Hepatocyte (in vitro differentiated cells): ENCODE measurements around the gene EXOC2. TPM values are rescaled to one million over a fixed set of nuclear protein-coding genes. Genes with fewer than 3 reads are reported as not detected.

Source experiments
- DNase-seq: peaks from one replicate; pipeline ENCODE4 v3.0.0-alpha.2; 2016; ENCODE audit warnings: low spot score
- H2AFZ ChIP-seq: fragments of 200-600 bp; sonication (generic); 2 replicates; pipeline ENCODE4 v1.6.0; 2016; ENCODE audit warnings: antibody characterized with exemption, mild to moderate bottlenecking
- H3K27ac ChIP-seq: fragments of 200-600 bp; sonication (generic); 2 replicates; pipeline ENCODE4 v1.5.1; 2016; ENCODE audit warnings: mild to moderate bottlenecking
- H3K27me3 ChIP-seq: fragments of 200-600 bp; sonication (generic); 2 replicates; pipeline ENCODE4 v1.6.1; 2016
- H3K36me3 ChIP-seq: fragments of 200-600 bp; sonication (generic); replicated peaks from 2 replicates; pipeline ENCODE4 v1.5.1; 2016; ENCODE audit warnings: low read depth; ENCODE audit not compliant: insufficient read depth
- H3K4me1 ChIP-seq: fragments of 200-600 bp; sonication (generic); 2 replicates; pipeline ENCODE4 v1.5.1; 2016; ENCODE audit warnings: mild to moderate bottlenecking, moderate library complexity; ENCODE audit not compliant: insufficient read depth
- H3K4me2 ChIP-seq: fragments of 200-600 bp; sonication (generic); 2 replicates; pipeline ENCODE4 v1.6.0; 2016
- H3K4me3 ChIP-seq: fragments of 200-600 bp; sonication (generic); 2 replicates; pipeline ENCODE4 v1.5.1; 2016; ENCODE audit warnings: mild to moderate bottlenecking
- H3K79me2 ChIP-seq: fragments of 200-600 bp; sonication (generic); 2 replicates; pipeline ENCODE4 v1.6.0; 2017; ENCODE audit warnings: mild to moderate bottlenecking
- H3K9me2 ChIP-seq: fragments of 200-600 bp; sonication (generic); replicated peaks from 2 replicates; pipeline ENCODE4 v1.6.0; 2017; ENCODE audit warnings: mild to moderate bottlenecking; ENCODE audit not compliant: insufficient read depth
- H3K9me3 ChIP-seq: fragments of 200-600 bp; sonication (generic); 2 replicates; pipeline ENCODE4 v1.5.1; 2016; ENCODE audit warnings: low read depth, mild to moderate bottlenecking
- H4K20me1 ChIP-seq: fragments of 200-600 bp; sonication (generic); 2 replicates; pipeline ENCODE4 v1.6.0; 2016; ENCODE audit warnings: mild to moderate bottlenecking; ENCODE audit not compliant: insufficient read depth, poor library complexity, severe bottlenecking
- EZH2 ChIP-seq: fragments of 200-600 bp; sonication (generic); IDR thresholded peaks from 2 replicates; pipeline ENCODE4 v1.6.1; 2016; ENCODE audit warnings: antibody characterized with exemption, mild to moderate bottlenecking, borderline replicate concordance
- EZH2phosphoT487 ChIP-seq: fragments of 200-600 bp; sonication (generic); IDR thresholded peaks from one replicate; pipeline ENCODE4 v1.6.1; 2018; ENCODE audit warnings: antibody characterized with exemption, mild to moderate bottlenecking, low read depth, moderate library complexity; ENCODE audit not compliant: unreplicated experiment, severe bottlenecking
- WGBS: methylation state at CpG from one replicate; pipeline ENCODE4 v1.1.6; 2016; ENCODE audit warnings: low lambda C conversion rate; ENCODE audit errors: missing lambda C conversion rate; 5-methylcytosine and 5-hydroxymethylcytosine counted together
- polyA plus RNA-seq: library from polyadenylated mRNA; unstranded; fragments of >200 nt; fragmentation: Nextera tagmentation; extraction: Ambion mirVana; gene quantifications from 2 replicates; pipeline ENCODE4 v1.2.1, GENCODE V29; 2016
- total RNA-seq: library from RNA; depleted of rRNA; stranded (reverse); fragments of >200 nt; gene quantifications from 2 replicates; pipeline ENCODE4 v1.2.3, GENCODE V29; 2014
- TF ChIP-seq, protein P1 (sequence below): fragments of 200-600 bp; sonication (generic); IDR thresholded peaks from 2 replicates; pipeline ENCODE4 v1.5.1; 2016; ENCODE audit warnings: antibody characterized with exemption, mild to moderate bottlenecking; ENCODE audit not compliant: poor library complexity

Gene EXOC2
- total and polyA plus RNA-seq, 2 experiments from 2014 or later, result 15.4 to 27.0 TPM

DNA sequence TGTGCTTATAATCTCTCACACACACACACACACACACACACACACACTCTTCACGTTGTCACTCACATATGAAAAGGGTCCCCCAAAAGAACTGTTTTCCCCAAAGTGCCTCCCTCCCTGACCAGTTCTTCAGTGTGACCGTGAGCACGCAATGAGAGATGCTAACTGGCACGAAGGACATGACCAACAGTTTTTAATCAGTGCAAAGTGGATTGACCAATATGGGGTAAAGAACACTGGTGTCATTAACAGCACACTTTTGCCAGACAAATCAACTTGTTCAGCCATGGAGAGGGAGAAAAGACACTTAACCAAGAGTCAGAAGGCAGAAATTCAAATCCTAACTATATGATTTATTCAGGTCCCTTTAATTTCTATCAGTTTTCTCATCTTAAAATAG is 15.0 kb downstream of the EXOC2 start:
- H4K20me1 ChIP-seq, result no peaks in the 10 kb centered on the region
- TF ChIP-seq EZH2 (no peak), EZH2phosphoT487 (no peak)
- TF ChIP-seq, protein P1, sequence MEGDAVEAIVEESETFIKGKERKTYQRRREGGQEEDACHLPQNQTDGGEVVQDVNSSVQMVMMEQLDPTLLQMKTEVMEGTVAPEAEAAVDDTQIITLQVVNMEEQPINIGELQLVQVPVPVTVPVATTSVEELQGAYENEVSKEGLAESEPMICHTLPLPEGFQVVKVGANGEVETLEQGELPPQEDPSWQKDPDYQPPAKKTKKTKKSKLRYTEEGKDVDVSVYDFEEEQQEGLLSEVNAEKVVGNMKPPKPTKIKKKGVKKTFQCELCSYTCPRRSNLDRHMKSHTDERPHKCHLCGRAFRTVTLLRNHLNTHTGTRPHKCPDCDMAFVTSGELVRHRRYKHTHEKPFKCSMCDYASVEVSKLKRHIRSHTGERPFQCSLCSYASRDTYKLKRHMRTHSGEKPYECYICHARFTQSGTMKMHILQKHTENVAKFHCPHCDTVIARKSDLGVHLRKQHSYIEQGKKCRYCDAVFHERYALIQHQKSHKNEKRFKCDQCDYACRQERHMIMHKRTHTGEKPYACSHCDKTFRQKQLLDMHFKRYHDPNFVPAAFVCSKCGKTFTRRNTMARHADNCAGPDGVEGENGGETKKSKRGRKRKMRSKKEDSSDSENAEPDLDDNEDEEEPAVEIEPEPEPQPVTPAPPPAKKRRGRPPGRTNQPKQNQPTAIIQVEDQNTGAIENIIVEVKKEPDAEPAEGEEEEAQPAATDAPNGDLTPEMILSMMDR, result no peak
- WGBS, result 96% methylated on average over 4 of the region's 4 CpGs

DNA sequence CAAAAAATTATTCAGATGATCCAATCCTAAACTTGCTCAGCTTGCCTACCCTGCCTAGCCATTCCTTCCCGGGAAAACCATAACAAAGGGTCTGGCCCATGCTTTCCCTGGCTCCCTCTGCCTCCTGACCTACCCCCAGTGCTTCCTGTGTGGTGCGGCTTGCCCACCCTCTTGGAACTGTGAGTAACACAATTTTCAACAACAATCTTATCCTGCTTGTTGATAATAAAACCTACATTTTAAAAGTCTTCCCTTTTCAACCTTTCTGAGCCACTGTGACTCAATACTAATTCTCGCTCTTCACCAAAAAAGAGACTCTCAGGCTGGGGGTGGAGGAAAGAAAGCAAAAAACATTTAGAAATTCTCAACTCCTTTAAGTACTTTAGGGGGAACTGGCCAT is 18.0 kb downstream of the EXOC2 start:
- no peak for DNase-seq
- H3K27me3 ChIP-seq, result no peaks in the 10 kb centered on the region
- WGBS, result 79% methylated on average over 3 of the region's 3 CpGs
- H3K4me2 ChIP-seq, result no peak overlapping the region
- no peaks in the 10 kb centered on the region for H4K20me1 ChIP-seq
- H3K79me2 ChIP-seq, result peaks cover 75% of the 10 kb centered on the region
- H3K9me2 ChIP-seq, result no peaks in the 10 kb centered on the region
- TF ChIP-seq EZH2phosphoT487 (no peak), EZH2 (no peak)
- TF ChIP-seq, protein P1, result no peak
- no peak overlapping the region for H3K4me3 ChIP-seq
- H3K36me3 ChIP-seq, result no peaks in the 10 kb centered on the region
- no peak overlapping the region for H3K27ac ChIP-seq
- no peaks in the 10 kb centered on the region for H3K9me3 ChIP-seq
- no peaks in the 10 kb centered on the region for H3K4me1 ChIP-seq
- no peak overlapping the region for H2AFZ ChIP-seq

More for the DNA sequence above, 15.0 kb downstream of the EXOC2 start:
- Histone ChIP-seq H2AFZ (no peak overlapping the region), H3K27ac (no peak overlapping the region), H3K36me3 (no peaks in the 10 kb centered on the region), H3K4me3 (no peak overlapping the region), H3K4me1 (no peaks in the 10 kb centered on the region), H3K27me3 (no peaks in the 10 kb centered on the region), H3K9me3 (no peaks in the 10 kb centered on the region), H3K4me2 (peak overlapping the region; percentile 39), H3K79me2 (peaks cover 83% of the 10 kb centered on the region), H3K9me2 (no peaks in the 10 kb centered on the region)
- no peak for DNase-seq

DNA sequence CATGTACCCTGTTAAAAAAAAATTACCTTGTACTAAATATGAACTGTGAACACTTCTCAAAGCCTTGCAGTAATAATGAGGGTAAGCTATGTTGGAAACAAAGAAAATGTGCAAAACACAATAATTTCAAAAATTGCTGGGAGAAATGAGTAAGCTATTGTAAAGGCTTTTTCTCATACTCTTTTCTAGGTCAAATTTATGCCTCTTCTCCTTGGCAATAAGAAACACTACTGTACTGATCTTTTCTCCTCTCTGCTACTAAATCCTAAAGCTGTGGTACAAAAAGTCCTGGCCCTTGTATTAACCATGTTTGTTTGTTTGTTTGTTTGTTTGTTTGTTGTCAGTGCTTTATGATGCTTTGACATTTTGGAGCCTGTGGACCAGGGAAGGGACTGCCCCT is 18.5 kb downstream of the EXOC2 start:
- H3K27me3 ChIP-seq, result no peaks in the 10 kb centered on the region
- H3K4me1 ChIP-seq, result no peaks in the 10 kb centered on the region
- no peaks in the 10 kb centered on the region for H3K9me3 ChIP-seq
- H2AFZ ChIP-seq, result no peak overlapping the region
- H3K79me2 ChIP-seq, result peaks cover 75% of the 10 kb centered on the region
- no peaks in the 10 kb centered on the region for H3K36me3 ChIP-seq
- DNase-seq, result no peak
- TF ChIP-seq, protein P1, result no peak
- TF ChIP-seq EZH2 (no peak), EZH2phosphoT487 (no peak)
- H3K27ac ChIP-seq, result no peak overlapping the region
- H3K9me2 ChIP-seq, result no peaks in the 10 kb centered on the region
- H3K4me3 ChIP-seq, result no peak overlapping the region
- no peaks in the 10 kb centered on the region for H4K20me1 ChIP-seq
- H3K4me2 ChIP-seq, result no peak overlapping the region

DNA sequence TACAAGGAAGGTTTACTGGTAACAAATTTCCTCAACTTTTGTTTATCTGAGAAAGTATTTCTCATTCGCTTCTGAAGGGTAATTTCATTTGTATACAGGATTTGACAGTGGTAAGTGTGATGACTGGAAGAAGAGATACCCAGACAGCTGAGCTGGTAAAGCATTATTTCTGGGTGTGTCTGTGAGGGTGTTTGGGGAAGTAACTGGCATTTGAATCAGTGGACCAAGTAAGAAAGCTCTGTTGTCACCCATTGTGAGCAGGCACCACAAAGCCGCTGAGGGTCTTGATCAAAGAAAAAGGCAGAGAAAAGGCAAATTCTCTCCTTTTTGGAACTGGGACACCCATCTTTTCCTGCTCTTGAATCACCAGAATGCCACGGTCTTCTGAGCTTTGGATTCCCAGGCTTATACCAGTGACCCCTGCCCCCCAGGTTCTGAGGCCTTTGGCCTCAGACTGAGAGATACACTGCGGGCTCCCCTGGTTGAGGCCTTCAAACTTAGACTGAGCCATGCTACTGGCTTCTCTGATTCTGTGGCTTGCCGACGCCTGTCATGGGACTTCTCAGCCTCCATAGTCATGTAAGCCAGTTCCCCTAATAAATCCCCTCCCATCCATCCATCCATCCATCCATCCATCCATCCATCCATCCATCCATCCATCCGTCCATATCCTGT is 25.5 kb downstream of the EXOC2 start:
- peaks cover 3% of the 10 kb centered on the region for H3K9me3 ChIP-seq
- no peaks in the 10 kb centered on the region for H3K27me3 ChIP-seq
- 92% methylated on average over 7 of the region's 7 CpGs for WGBS
- no peaks in the 10 kb centered on the region for H3K4me1 ChIP-seq
- H4K20me1 ChIP-seq, result no peaks in the 10 kb centered on the region
- no peak overlapping the region for H3K4me3 ChIP-seq
- no peak overlapping the region for H2AFZ ChIP-seq
- H3K36me3 ChIP-seq, result no peaks in the 10 kb centered on the region
- TF ChIP-seq EZH2 (no peak), EZH2phosphoT487 (no peak)
- TF ChIP-seq, protein P1, result no peak
- peaks cover 69% of the 10 kb centered on the region for H3K79me2 ChIP-seq
- no peaks in the 10 kb centered on the region for H3K9me2 ChIP-seq
- H3K27ac ChIP-seq, result no peak overlapping the region
- DNase-seq, result no peak
- H3K4me2 ChIP-seq, result no peak overlapping the region
